GM03348 (cell line): Measurements from ENCODE around the gene DERA.
"Not testable (repeated sequence)": the region's sequence is repeated elsewhere in the genome, so short reads cannot be mapped to it uniquely, and the experiment has no call there.

Experiments used
- DNase-seq: peaks from one replicate; pipeline ENCODE4 v3.0.0; 2012; ENCODE audit warnings: low spot score

Gene DERA

GRCh38 chr12:15904378-15904920, 6.7 kb upstream of the DERA start:
- DNase-seq, result no peak

GRCh38 chr12:15910468-15910863, 666 bp upstream of the DERA start:
- DNase-seq, result no peak

- DNase-seq, result not testable (repeated sequence)
Observed at GRCh38 chr12:15911931-15912330, 799 bp downstream of the DERA start.

GRCh38 chr12:15914131-15914530, 3.0 kb downstream of the DERA start:
- DNase-seq, result not testable (repeated sequence)

- DNase-seq, result no peak
Observed at GRCh38 chr12:15918066-15918465, 6.9 kb downstream of the DERA start.

- DNase-seq, result no peak
Observed at GRCh38 chr12:15919418-15919817, 8.3 kb downstream of the DERA start.

GRCh38 chr12:15924956-15925355, 13.8 kb downstream of the DERA start:
- DNase-seq, result no peak

- peak; percentile 83 for DNase-seq
Observed at GRCh38 chr12:15928346-15928745, 17.2 kb downstream of the DERA start.

GRCh38 chr12:15928870-15929571, 17.9 kb downstream of the DERA start:
- no peak for DNase-seq

GRCh38 chr12:15931590-15932053, 20.5 kb downstream of the DERA start:
- DNase-seq, result no peak

- DNase-seq, result no peak
Observed at GRCh38 chr12:15932327-15932726, 21.2 kb downstream of the DERA start.

- no peak for DNase-seq
Observed at GRCh38 chr12:15932971-15933370, 21.8 kb downstream of the DERA start.

GRCh38 chr12:15933751-15934150, 22.6 kb downstream of the DERA start:
- peak; percentile 7 for DNase-seq

GRCh38 chr12:15936751-15937150, 25.6 kb downstream of the DERA start:
- no peak for DNase-seq

GRCh38 chr12:15937902-15938301, 26.8 kb downstream of the DERA start:
- DNase-seq, result no peak

GRCh38 chr12:15939111-15939510, 28.0 kb downstream of the DERA start:
- no peak for DNase-seq

GRCh38 chr12:15942475-15942874, 31.3 kb downstream of the DERA start:
- no peak for DNase-seq

GRCh38 chr12:15943519-15943918, 32.4 kb downstream of the DERA start:
- not testable (repeated sequence) for DNase-seq

- DNase-seq, result not testable (repeated sequence)
Observed at GRCh38 chr12:15948461-15948860, 37.3 kb downstream of the DERA start.

- DNase-seq, result no peak
Observed at GRCh38 chr12:15955281-15955680, 44.1 kb downstream of the DERA start.

GRCh38 chr12:15956010-15956409, 44.9 kb downstream of the DERA start:
- no peak for DNase-seq

- no peak for DNase-seq
Observed at GRCh38 chr12:15956413-15957185, 45.5 kb downstream of the DERA start.

- DNase-seq, result no peak
Observed at GRCh38 chr12:15962760-15963159, 51.6 kb downstream of the DERA start.
